HCT116 (cell line): ENCODE data around the gene TPM4.

Experiments
- CEBPB ChIP-seq: IDR thresholded peaks from 2 replicates; pipeline ENCODE4 v1.6.1; 2012; ENCODE audit warnings: low read depth
- CTCF ChIP-seq, 3 experiments: fragments of 200-600 bp in 1 of 3; sonication (generic) in 1 of 3; IDR thresholded peaks in 2 of 3; conservative IDR thresholded peaks in 1 of 3; 2 replicates each; pipeline ENCODE4 v1.5.1; 2012 to 2017; ENCODE audit warnings: low read depth in 2 of 3, low read length in 2 of 3, antibody characterized with exemption in 1 of 3, borderline replicate concordance in 1 of 3, control low read depth in 1 of 3, mild to moderate bottlenecking in 1 of 3, mixed read lengths in 1 of 3, mixed run types in 1 of 3, moderate library complexity in 1 of 3; ENCODE audit not compliant: insufficient read depth in 1 of 3
- FOSL1 ChIP-seq: IDR thresholded peaks from 2 replicates; pipeline ENCODE4 v1.6.1; 2012; ENCODE audit warnings: low read depth
- POLR2A ChIP-seq: IDR thresholded peaks from 2 replicates; pipeline ENCODE4 v1.7.0; 2011; ENCODE audit warnings: borderline replicate concordance; ENCODE audit not compliant: insufficient read depth, insufficient read length; ENCODE audit errors: extremely low read depth
- POLR2AphosphoS5 ChIP-seq: IDR thresholded peaks from 2 replicates; pipeline ENCODE4 v1.6.1; 2011; ENCODE audit warnings: mild to moderate bottlenecking, low read depth, low read length, moderate library complexity
- RAD21 ChIP-seq: IDR thresholded peaks from 2 replicates; pipeline ENCODE4 v1.6.1; 2012; ENCODE audit warnings: low read depth, mild to moderate bottlenecking
- REST ChIP-seq: IDR thresholded peaks from 2 replicates; pipeline ENCODE4 v1.6.1; 2012; ENCODE audit warnings: low read depth
- TCF7L2 ChIP-seq: IDR thresholded peaks from 2 replicates; pipeline ENCODE4 v1.7.0; 2011; ENCODE audit warnings: borderline replicate concordance, inconsistent platforms; ENCODE audit not compliant: insufficient read depth, insufficient read length; ENCODE audit errors: extremely low read depth
- ZNF274 ChIP-seq: fragments of 200-500 bp; sonication (Bioruptor generic); IDR thresholded peaks from 2 replicates; pipeline ENCODE4 v1.6.1; 2014; ENCODE audit warnings: mild to moderate bottlenecking, low read depth, low read length, inconsistent platforms
- TF ChIP-seq, protein P1 (sequence below): IDR thresholded peaks from 2 replicates; pipeline ENCODE4 v1.6.1; 2012

GRCh38 chr19:16073481-16073880, 2.8 kb upstream of the TPM4 start:
- TF ChIP-seq CTCF (IDR thresholded peaks at IDR 0.05 in 2 of 3, conservative IDR thresholded peaks at IDR 0.05 in 1 of 3; ENCODE audit: borderline replicate concordance in 1 of 3, insufficient read depth in 1 of 3, low read depth in 2 of 3, low read length in 2 of 3) (no peak), POLR2A (no peak), TCF7L2 (no peak), CEBPB (no peak), POLR2AphosphoS5 (no peak), ZNF274 (no peak), RAD21 (no peak), FOSL1 (no peak), REST (no peak)
- TF ChIP-seq, protein P1, sequence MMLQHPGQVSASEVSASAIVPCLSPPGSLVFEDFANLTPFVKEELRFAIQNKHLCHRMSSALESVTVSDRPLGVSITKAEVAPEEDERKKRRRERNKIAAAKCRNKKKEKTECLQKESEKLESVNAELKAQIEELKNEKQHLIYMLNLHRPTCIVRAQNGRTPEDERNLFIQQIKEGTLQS, result no peak
